ENCODE data around the gene LTV1. TPM values are rescaled to one million over a fixed set of nuclear protein-coding genes. Genes with fewer than 3 reads are reported as not detected.

Gene LTV1
- total RNA-seq, 4 donors from 2014 or later: 13.4 to 34.1 (median 14.0) TPM

DNA sequence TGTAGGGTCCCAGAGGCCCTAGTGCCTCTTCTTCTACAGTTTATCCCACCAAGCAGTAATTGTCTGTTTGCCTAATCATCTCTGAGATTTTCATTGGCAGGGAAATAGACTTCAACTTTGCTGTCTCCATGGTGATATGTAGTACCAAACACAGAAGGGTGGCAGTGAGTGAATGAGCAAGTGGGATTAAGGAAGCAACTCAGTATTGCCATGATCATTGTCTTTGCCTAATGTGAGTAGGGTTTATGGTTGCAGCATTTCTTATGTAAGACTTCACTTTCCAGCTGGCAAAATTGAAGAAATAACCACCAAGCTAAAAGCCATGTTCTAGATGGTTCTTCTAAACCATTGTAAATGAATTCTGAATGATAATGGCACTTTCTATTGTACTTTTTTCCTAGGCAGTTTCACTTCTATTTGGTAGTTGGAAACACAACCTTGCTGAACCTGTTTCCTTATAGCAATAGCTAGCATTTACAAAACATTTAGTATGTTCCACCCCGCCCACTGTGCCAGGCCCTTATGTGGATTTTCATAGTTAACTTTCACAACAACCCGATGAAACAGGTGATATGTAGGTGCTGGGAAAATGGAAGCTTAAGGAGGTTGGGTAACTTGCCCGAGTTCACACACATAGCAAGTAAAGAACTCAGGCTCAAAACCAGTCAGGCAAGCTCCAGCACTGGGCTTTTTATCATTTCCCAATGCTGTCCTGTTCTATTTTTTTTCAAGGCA is 53.2 kb downstream of the LTV1 start:
- TF ChIP-seq, protein P1, sequence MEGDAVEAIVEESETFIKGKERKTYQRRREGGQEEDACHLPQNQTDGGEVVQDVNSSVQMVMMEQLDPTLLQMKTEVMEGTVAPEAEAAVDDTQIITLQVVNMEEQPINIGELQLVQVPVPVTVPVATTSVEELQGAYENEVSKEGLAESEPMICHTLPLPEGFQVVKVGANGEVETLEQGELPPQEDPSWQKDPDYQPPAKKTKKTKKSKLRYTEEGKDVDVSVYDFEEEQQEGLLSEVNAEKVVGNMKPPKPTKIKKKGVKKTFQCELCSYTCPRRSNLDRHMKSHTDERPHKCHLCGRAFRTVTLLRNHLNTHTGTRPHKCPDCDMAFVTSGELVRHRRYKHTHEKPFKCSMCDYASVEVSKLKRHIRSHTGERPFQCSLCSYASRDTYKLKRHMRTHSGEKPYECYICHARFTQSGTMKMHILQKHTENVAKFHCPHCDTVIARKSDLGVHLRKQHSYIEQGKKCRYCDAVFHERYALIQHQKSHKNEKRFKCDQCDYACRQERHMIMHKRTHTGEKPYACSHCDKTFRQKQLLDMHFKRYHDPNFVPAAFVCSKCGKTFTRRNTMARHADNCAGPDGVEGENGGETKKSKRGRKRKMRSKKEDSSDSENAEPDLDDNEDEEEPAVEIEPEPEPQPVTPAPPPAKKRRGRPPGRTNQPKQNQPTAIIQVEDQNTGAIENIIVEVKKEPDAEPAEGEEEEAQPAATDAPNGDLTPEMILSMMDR (IDR thresholded peaks at IDR 0.05; ENCODE audit: low read depth): no peak

DNA sequence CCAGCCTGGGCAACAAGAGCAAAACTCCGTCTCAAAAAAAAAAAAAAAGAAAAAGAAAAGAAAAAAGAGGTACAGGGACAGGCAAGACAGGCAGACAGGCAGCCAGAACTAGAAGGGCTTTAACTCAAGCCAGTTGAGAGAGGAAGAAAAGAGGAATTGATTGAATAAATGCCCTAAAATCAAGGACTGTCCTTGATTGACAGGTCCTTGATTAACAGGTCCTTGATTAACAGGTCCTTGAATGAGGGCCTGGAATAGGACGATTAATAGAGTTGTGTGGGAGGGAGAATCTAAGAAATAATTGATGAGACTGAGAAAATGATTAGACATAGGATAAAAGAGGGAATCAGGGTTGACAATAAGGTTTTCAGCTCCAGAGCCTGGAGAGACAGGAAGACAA is 57.2 kb downstream of the LTV1 start:
- TF ChIP-seq, protein P1 (IDR thresholded peaks at IDR 0.05; ENCODE audit: low read depth): no peak

DNA sequence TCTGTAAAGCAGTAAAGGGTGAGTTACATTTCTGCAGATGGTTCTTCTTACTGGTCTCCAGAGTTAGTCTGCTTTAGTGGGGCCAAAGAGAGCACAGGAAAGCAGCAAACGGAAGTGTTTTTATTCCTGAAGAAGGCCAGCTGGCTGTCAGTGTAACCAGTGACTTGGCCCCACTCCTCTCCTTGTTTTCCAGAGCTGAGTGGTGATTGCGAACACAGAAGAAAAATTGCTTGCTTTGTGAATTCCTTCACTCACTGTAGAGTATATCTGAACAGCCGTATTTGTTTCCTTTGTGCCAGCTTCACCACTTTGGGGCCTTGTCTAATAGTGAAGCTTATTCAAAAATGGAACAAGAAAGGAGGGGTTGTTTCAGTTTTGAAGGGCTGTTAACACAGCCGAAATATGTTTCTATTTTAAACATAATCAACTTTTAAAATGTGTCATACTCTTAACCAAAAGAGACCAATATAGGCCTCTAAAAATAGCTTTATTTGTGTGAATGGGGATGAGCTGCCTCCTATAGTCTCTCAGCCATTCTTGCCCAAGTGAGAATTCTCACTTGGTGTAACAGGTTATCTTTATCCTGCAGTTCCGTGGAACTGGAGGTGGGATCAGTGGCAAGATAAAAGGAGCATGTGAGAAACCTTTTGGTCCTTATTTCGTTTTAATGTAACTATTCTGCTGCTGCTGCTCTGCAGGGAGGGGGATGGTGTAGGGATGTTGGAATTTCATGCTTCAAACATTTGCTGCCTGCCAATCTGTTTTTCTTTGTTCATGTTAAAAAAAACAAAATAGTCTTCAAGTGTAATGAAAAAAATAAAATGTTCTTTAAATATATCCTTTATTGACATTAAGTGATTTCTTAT is 59.0 kb downstream of the LTV1 start:
- TF ChIP-seq, protein P1 (IDR thresholded peaks at IDR 0.05; ENCODE audit: low read depth): no peak

DNA sequence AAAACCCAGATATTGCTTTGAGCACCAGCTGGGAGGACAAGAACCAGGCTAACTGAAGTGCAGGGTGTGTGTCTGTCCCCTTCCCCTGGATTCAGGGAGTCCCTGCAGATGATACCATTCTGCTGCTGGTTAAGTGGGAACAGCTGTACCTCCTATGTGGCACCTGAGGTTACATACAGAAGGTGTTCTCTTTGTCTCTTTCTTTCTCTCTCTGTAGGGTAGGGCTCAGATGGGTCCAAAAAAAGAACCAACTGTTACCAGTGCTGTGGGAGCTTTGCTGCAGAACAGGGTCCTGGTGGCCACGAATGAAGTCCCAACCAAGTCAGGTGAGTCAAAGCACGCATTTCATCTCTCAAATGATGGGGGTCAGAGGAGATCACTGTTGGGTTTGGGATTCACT is 59.7 kb downstream of the LTV1 start:
- TF ChIP-seq, protein P1 (IDR thresholded peaks at IDR 0.05; ENCODE audit: low read depth): no peak

DNA sequence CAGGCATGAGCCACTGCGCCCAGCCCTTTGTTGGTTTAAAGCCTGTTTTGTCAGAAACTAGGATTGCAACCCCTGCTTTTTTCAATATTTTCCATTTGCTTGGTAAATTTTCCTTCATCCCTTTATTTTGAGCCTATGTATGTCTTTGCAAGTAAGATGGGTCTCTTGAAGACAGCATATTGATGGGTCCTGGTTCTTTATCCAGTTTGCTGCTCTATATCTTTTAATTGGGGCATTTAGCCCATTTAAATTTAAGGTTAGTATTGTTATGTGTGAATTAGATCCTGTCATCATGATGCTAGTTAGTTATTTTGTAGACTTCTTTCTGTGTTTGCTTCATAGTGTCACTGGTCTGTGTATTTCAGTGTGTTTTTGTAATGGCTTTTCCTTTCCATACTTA is 67.9 kb downstream of the LTV1 start:
- TF ChIP-seq, protein P1 (IDR thresholded peaks at IDR 0.05; ENCODE audit: low read depth): no peak

DNA sequence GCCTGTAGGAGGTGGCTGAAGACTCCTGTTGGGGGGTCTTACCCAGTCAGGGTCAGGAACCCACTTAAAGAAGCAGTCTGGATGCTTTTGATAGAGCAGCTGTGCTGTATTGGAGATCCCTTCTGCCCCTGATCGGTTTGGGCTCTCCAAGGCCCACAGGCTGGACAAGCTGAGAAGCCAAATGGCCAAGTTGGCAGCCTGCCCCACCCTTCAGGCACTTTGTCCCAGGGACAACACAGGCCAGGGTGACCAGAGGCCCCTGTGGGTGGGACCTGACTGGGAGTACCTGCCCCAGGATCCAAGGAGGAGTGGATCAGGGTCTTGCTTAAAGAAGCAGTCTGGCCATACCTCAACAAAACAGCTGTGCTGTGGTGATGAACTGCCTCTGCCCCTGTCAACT is 69.5 kb downstream of the LTV1 start:
- TF ChIP-seq, protein P1 (IDR thresholded peaks at IDR 0.05; ENCODE audit: low read depth): no peak

Small RNA genes lying within 50 kb of the gene (small RNA-seq; reads per million reads assigned to genes)
- not detected for gene ZC2HC1B

Other genes with a start within 250 kb of the LTV1 start
- 10 to 100 TPM; 45.1 to 73.2 (median 52.8) TPM for gene PHACTR2, start 165.4 kb upstream of the LTV1 start, total RNA-seq
- gene ZC2HC1B, start 21.1 kb downstream of the LTV1 start, total RNA-seq: not detected
- gene PLAGL1, start 164.9 kb downstream of the LTV1 start, total RNA-seq: 10 to 100 TPM; 26.0 to 59.7 (median 41.1) TPM

Measured in subcutaneous adipose tissue (tissue), 4 donors.